H9 (cell line): ENCODE measurements around the gene RFTN2. TPM values are rescaled to one million over a fixed set of nuclear protein-coding genes. Genes with fewer than 3 reads are reported as not detected.

ENCODE experiments used
- DNase-seq: peaks from one replicate; pipeline ENCODE4 v3.0.0-alpha.2; 2017
- H2AFZ ChIP-seq: one replicate; pipeline ENCODE4 v1.6.1; 2013; ENCODE audit warnings: mild to moderate bottlenecking, low read length, control low read depth, moderate library complexity
- H2AK5ac ChIP-seq: 2 replicates; pipeline ENCODE4 v1.6.1; 2013; ENCODE audit warnings: low read length, control low read depth, mixed read lengths; ENCODE audit not compliant: insufficient read length
- H2BK120ac ChIP-seq: one replicate; pipeline ENCODE4 v1.6.1; 2013; ENCODE audit warnings: low read depth, mild to moderate bottlenecking, low read length, control low read depth, inconsistent platforms; ENCODE audit not compliant: poor library complexity, severe bottlenecking
- H2BK12ac ChIP-seq: 2 replicates; pipeline ENCODE4 v1.6.1; 2013; ENCODE audit warnings: low read length, control low read depth, mixed read lengths, low read depth; ENCODE audit not compliant: insufficient read length
- H2BK15ac ChIP-seq: 2 replicates; pipeline ENCODE4 v1.6.1; 2013; ENCODE audit warnings: low read depth, low read length, control low read depth
- H2BK20ac ChIP-seq: one replicate; pipeline ENCODE4 v1.6.1; 2013; ENCODE audit warnings: low read depth, mild to moderate bottlenecking, low read length, control low read depth, inconsistent platforms; ENCODE audit not compliant: poor library complexity, severe bottlenecking
- H2BK5ac ChIP-seq: 2 replicates; pipeline ENCODE4 v1.6.1; 2013; ENCODE audit warnings: low read length, control low read depth, mixed read lengths; ENCODE audit not compliant: insufficient read length
- H3K14ac ChIP-seq: 2 replicates; pipeline ENCODE4 v1.6.1; 2013; ENCODE audit warnings: low read length, control low read depth; ENCODE audit not compliant: insufficient read depth
- H3K18ac ChIP-seq: 2 replicates; pipeline ENCODE4 v1.6.1; 2013; ENCODE audit warnings: low read depth, mild to moderate bottlenecking, mixed read lengths, low read length, control low read depth; ENCODE audit not compliant: insufficient read length
- H3K23ac ChIP-seq: 2 replicates; pipeline ENCODE4 v1.6.1; 2013; ENCODE audit warnings: low read length, control low read depth, mixed read lengths, low read depth; ENCODE audit not compliant: insufficient read length
- H3K23me2 ChIP-seq: 2 replicates; pipeline ENCODE4 v1.6.1; 2013; ENCODE audit warnings: low read depth, mild to moderate bottlenecking, mixed read lengths, low read length, control low read depth; ENCODE audit not compliant: insufficient read length, poor library complexity, severe bottlenecking
- H3K27ac ChIP-seq: 2 replicates; pipeline ENCODE4 v1.5.1; 2013; ENCODE audit warnings: low read length, control low read depth, mixed read lengths, low read depth; ENCODE audit not compliant: insufficient read length
- H3K27me3 ChIP-seq: 2 replicates; pipeline ENCODE4 v1.6.1; 2013; ENCODE audit warnings: low read length, control low read depth, inconsistent platforms; ENCODE audit not compliant: insufficient read depth
- H3K4ac ChIP-seq: 2 replicates; pipeline ENCODE4 v1.6.1; 2013; ENCODE audit warnings: low read depth, mild to moderate bottlenecking, control low read depth, inconsistent platforms, low read length, moderate library complexity
- H3K4me1 ChIP-seq: 2 replicates; pipeline ENCODE4 v1.6.1; 2013; ENCODE audit warnings: low read length, control low read depth, inconsistent platforms; ENCODE audit not compliant: insufficient read depth
- H3K4me2 ChIP-seq: 2 replicates; pipeline ENCODE4 v1.6.1; 2013; ENCODE audit warnings: low read length, control low read depth, mixed read lengths; ENCODE audit not compliant: insufficient read length, insufficient read depth
- H3K56ac ChIP-seq: 2 replicates; pipeline ENCODE4 v1.6.1; 2013; ENCODE audit warnings: low read depth, mild to moderate bottlenecking, mixed read lengths, low read length, control low read depth; ENCODE audit not compliant: insufficient read length
- H3K79me1 ChIP-seq: 2 replicates; pipeline ENCODE4 v1.6.1; 2013; ENCODE audit warnings: low read depth, mild to moderate bottlenecking, moderate library complexity, low read length, control low read depth, inconsistent platforms; ENCODE audit not compliant: insufficient read depth, poor library complexity, severe bottlenecking
- H3K79me2 ChIP-seq: 2 replicates; pipeline ENCODE4 v1.6.1; 2013; ENCODE audit warnings: low read length, control low read depth, inconsistent platforms; ENCODE audit not compliant: insufficient read depth
- H3K9ac ChIP-seq: 2 replicates; pipeline ENCODE4 v1.6.1; 2013; ENCODE audit warnings: low read length, control low read depth, mixed read lengths; ENCODE audit not compliant: insufficient read length; ENCODE audit errors: extremely low read depth
- H3K9me3 ChIP-seq: one replicate; pipeline ENCODE4 v1.6.1; 2013; ENCODE audit warnings: low read depth, low read length, inconsistent platforms; ENCODE audit not compliant: control insufficient read depth
- H3T11ph ChIP-seq: one replicate; pipeline ENCODE4 v1.6.1; 2013; ENCODE audit warnings: mild to moderate bottlenecking, low read length, control low read depth, inconsistent platforms
- H4K20me1 ChIP-seq: one replicate; pipeline ENCODE4 v1.6.1; 2013; ENCODE audit not compliant: control insufficient read depth, insufficient read length, insufficient read depth
- H4K5ac ChIP-seq: 2 replicates; pipeline ENCODE4 v1.6.1; 2013; ENCODE audit warnings: low read depth, mild to moderate bottlenecking, mixed read lengths, low read length, control low read depth; ENCODE audit not compliant: insufficient read length
- H4K8ac ChIP-seq: replicated peaks from 2 replicates; pipeline ENCODE4 v1.6.1; 2013; ENCODE audit warnings: low read length, control low read depth, mixed read lengths, low read depth; ENCODE audit not compliant: insufficient read length
- H4K91ac ChIP-seq: 2 replicates; pipeline ENCODE4 v1.6.1; 2013; ENCODE audit warnings: low read depth, mild to moderate bottlenecking, moderate library complexity, mixed read lengths, low read length, control low read depth; ENCODE audit not compliant: insufficient read length
- H3K27ac Mint-ChIP-seq, 3 experiments: 2 replicates in 2 of 3; 3 replicates in 1 of 3; pipeline ENCODE4 v1.8.0; 2020 to 2021; ENCODE audit warnings: mixed read lengths in 3 of 3, mild to moderate bottlenecking in 1 of 3, moderate library complexity in 1 of 3
- H3K27me3 Mint-ChIP-seq: 2 replicates; pipeline ENCODE4 v1.8.0; 2021; ENCODE audit warnings: low read depth, mild to moderate bottlenecking, moderate library complexity, mixed read lengths
- H3K36me3 Mint-ChIP-seq, 3 experiments: 2 replicates in 2 of 3; 3 replicates in 1 of 3; pipeline ENCODE4 v1.8.0; 2020 to 2021; ENCODE audit warnings: low read depth in 3 of 3, mixed read lengths in 3 of 3; ENCODE audit not compliant: insufficient read depth in 1 of 3
- H3K4me1 Mint-ChIP-seq, 2 experiments: 2 replicates each; pipeline ENCODE4 v1.8.0; 2020; ENCODE audit warnings: mixed read lengths in 2 of 2
- H3K4me3 Mint-ChIP-seq, 2 experiments: 2 replicates in 1 of 2; 3 replicates in 1 of 2; pipeline ENCODE4 v1.8.0; 2020 to 2021; ENCODE audit warnings: mild to moderate bottlenecking in 2 of 2, mixed read lengths in 2 of 2, moderate library complexity in 1 of 2
- H3K9me3 Mint-ChIP-seq, 2 experiments: 2 replicates in 1 of 2; 3 replicates in 1 of 2; pipeline ENCODE4 v1.8.0; 2020; ENCODE audit warnings: mild to moderate bottlenecking in 2 of 2, mixed read lengths in 2 of 2, moderate library complexity in 1 of 2
- CTCF ChIP-seq: fragments of 200-600 bp; sonication (generic); conservative IDR thresholded peaks from 3 replicates; pipeline ENCODE4 v1.8.0; 2021; ENCODE audit warnings: antibody characterized with exemption, mild to moderate bottlenecking
- WGBS: extraction: QIAGEN DNeasy Blood & Tissue Kit; methylation state at CpG from one replicate; pipeline ENCODE4 v1.1.7; 2013; ENCODE audit warnings: missing lambda C conversion rate, low lambda C conversion rate, mixed read lengths; ENCODE audit not compliant: insufficient read length; ENCODE audit errors: extremely low coverage; 5-methylcytosine and 5-hydroxymethylcytosine counted together
- total RNA-seq: library from RNA; stranded (reverse); gene quantifications from 2 replicates; pipeline ENCODE4 v1.2.1, GENCODE V29; 2021

Gene RFTN2
- total RNA-seq, 1 experiment from 2014 or later = 0.28 TPM

GRCh38 chr2:197705121-197705911, 29.9 kb upstream of the RFTN2 start, which contains the start of gene MARS2:
Gene MARS2 (plus strand): TSS chr2:197705369. CDS start chr2:197705406, 37 bp downstream.
- H3K18ac ChIP-seq = peak within 1 kb of the TSS; percentile 56

More at GRCh38 chr2:197705121-197705911, 29.9 kb upstream of the RFTN2 start, which contains the start of gene MARS2:
- Histone ChIP-seq H2BK5ac (no peak within 1 kb of the TSS), H3K14ac (peak within 1 kb of the TSS; percentile 80), H3T11ph (no peak within 1 kb of the TSS), H2AK5ac (no peak within 1 kb of the TSS), H3K56ac (no peak within 1 kb of the TSS), H2BK12ac (no peak within 1 kb of the TSS), H3K23ac (no peak within 1 kb of the TSS), H3K23me2 (peaks cover 16% of the 10 kb centered on the region), H4K5ac (no peak within 1 kb of the TSS), H3K79me2 (peaks cover 25% of the 10 kb centered on the region; the same call in 1 of the 2 replicates), H3K9me3 (no peaks in the 10 kb centered on the region), H2BK20ac (no peak within 1 kb of the TSS), H3K4me1 (no peaks in the 10 kb centered on the region; the same call in 1 of the 2 replicates), H2BK120ac (no peak within 1 kb of the TSS), H4K20me1 (peaks cover 4% of the 10 kb centered on the region), H4K91ac (no peak within 1 kb of the TSS), H3K79me1 (no peaks in the 10 kb centered on the region), H3K4ac (no peak within 1 kb of the TSS), H2BK15ac (no peak within 1 kb of the TSS), H3K27ac (peak within 1 kb of the TSS; percentile 66), H2AFZ (peak within 1 kb of the TSS; percentile 80), H4K8ac (no peak within 1 kb of the TSS), H3K9ac (peak within 1 kb of the TSS; percentile 88), H3K4me2 (peak within 1 kb of the TSS; percentile 62), H3K27me3 (no peaks in the 10 kb centered on the region)
- H3K27me3 Mint-ChIP-seq = no peaks in the 10 kb centered on the region
- no peak for TF ChIP-seq CTCF
- H3K4me1 Mint-ChIP-seq = peaks cover 34 to 40% of the 10 kb centered on the region in 2 experiments
- peaks cover 0 to 15% (median 12%) of the 10 kb centered on the region in 3 experiments; a peak in 5 of 7 replicates for H3K36me3 Mint-ChIP-seq
- H3K9me3 Mint-ChIP-seq = no peaks in the 10 kb centered on the region
- H3K27ac Mint-ChIP-seq = peak within 1 kb of the TSS; percentile 88 to 98 (median 88)
- H3K4me3 Mint-ChIP-seq = peak within 1 kb of the TSS; percentile 87 to 89
- no CpG with 5 or more reads among the region's 86 CpGs for WGBS
- DNase-seq = peak; percentile 94
